Caco-2 (cell line): ENCODE measurements around the gene GRIN3B. TPM values are rescaled to one million over a fixed set of nuclear protein-coding genes. Genes with fewer than 3 reads are reported as not detected.

ENCODE experiments used
- BruUV-seq: library from RNA; stranded (reverse); fragments of 400-500 nt; replicated peaks from 2 replicates; lab custom pipeline; 2021; lab: Mats Ljungman, UMichigan
- CTCF ChIA-PET: fragments of 300-600 bp; sonication (Branson Sonifier 250); formaldehyde crosslinking; loops from one replicate; lab custom pipeline; 2022; ENCODE audit warnings: antibody characterized with exemption; lab: Charles Lee
- POLR2A ChIA-PET: fragments of 300-600 bp; sonication (Branson Sonifier 250); formaldehyde crosslinking; loops from one replicate; lab custom pipeline; 2022; ENCODE audit warnings: antibody characterized with exemption; lab: Charles Lee
- DNase-seq, 2 experiments: peaks; one replicate each; pipeline versions ENCODE4 v3.0.0 to v3.0.0-alpha.2; 2020 to 2022
- H3K27me3 ChIP-seq: replicated peaks from 2 replicates; pipeline ENCODE4 v1.6.0; 2011; ENCODE audit warnings: low read length; ENCODE audit not compliant: control insufficient read depth, insufficient read depth
- H3K36me3 ChIP-seq: 2 replicates; pipeline ENCODE4 v1.5.1; 2011; ENCODE audit warnings: low read length; ENCODE audit not compliant: control insufficient read depth, insufficient read depth
- H3K4me1 ChIP-seq: fragments of 250-450 bp; sonication (Bioruptor Pico); 2 replicates; pipeline ENCODE4 v1.5.1; 2020; ENCODE audit warnings: mild to moderate bottlenecking
- H3K4me3 ChIP-seq: 2 replicates; pipeline ENCODE4 v1.5.1; 2011; ENCODE audit warnings: low read depth, mild to moderate bottlenecking, control low read depth, low read length
- H3K9me3 ChIP-seq: fragments of 250-450 bp; sonication (Bioruptor Pico); 2 replicates; pipeline ENCODE4 v1.5.1; 2020; ENCODE audit warnings: mild to moderate bottlenecking, moderate library complexity
- H3K27ac Mint-ChIP-seq: one replicate; pipeline ENCODE4 v1.8.0; 2022; ENCODE audit warnings: mixed read lengths; ENCODE audit not compliant: unreplicated experiment
- H3K27me3 Mint-ChIP-seq: one replicate; pipeline ENCODE4 v1.8.0; 2022; ENCODE audit warnings: mixed read lengths; ENCODE audit not compliant: insufficient read depth, unreplicated experiment
- H3K36me3 Mint-ChIP-seq: one replicate; pipeline ENCODE4 v1.8.0; 2022; ENCODE audit warnings: mild to moderate bottlenecking, mixed read lengths; ENCODE audit not compliant: insufficient read depth, unreplicated experiment
- H3K4me1 Mint-ChIP-seq: one replicate; pipeline ENCODE4 v1.8.0; 2022; ENCODE audit warnings: low read depth, mixed read lengths; ENCODE audit not compliant: unreplicated experiment
- H3K4me3 Mint-ChIP-seq: one replicate; pipeline ENCODE4 v1.8.0; 2022; ENCODE audit warnings: mild to moderate bottlenecking, moderate library complexity, mixed read lengths; ENCODE audit not compliant: unreplicated experiment
- H3K9me3 Mint-ChIP-seq: one replicate; pipeline ENCODE4 v1.8.0; 2022; ENCODE audit warnings: mixed read lengths; ENCODE audit not compliant: unreplicated experiment
- CTCF ChIP-seq, 2 experiments: fragments of 200-600 bp in 1 of 2; IDR thresholded peaks; 1 replicate in 1 of 2; 2 replicates in 1 of 2; pipeline versions ENCODE4 v1.5.1 to v1.8.0; 2011 to 2022; ENCODE audit warnings: antibody characterized with exemption in 1 of 2, control low read depth in 1 of 2, inconsistent platforms in 1 of 2, low read depth in 1 of 2, low read length in 1 of 2, mild to moderate bottlenecking in 1 of 2, moderate library complexity in 1 of 2; ENCODE audit not compliant: insufficient read depth in 1 of 2, severe bottlenecking in 1 of 2, unreplicated experiment in 1 of 2
- intact Hi-C: fragments of 100-400 bp; cut with micrococcal nuclease; formaldehyde crosslinking; loops from one replicate; pipeline ENCODE4 v1.10.0; 2022; ENCODE audit not compliant: unreplicated experiment
- total RNA-seq: library from RNA; stranded (reverse); gene quantifications from 2 replicates; pipeline ENCODE4 v1.2.3, GENCODE V29; 2022

Gene GRIN3B
- total RNA-seq, 1 experiment from 2014 or later: 0.41 TPM

- Histone ChIP-seq H3K4me3 (no peak overlapping the region), H3K36me3 (peaks cover 20% of the 10 kb centered on the region), H3K4me1 (peaks cover 55% of the 10 kb centered on the region), H3K27me3 (no peaks in the 10 kb centered on the region), H3K9me3 (no peaks in the 10 kb centered on the region)
- Mint-ChIP-seq H3K27me3 (no peaks in the 10 kb centered on the region), H3K4me3 (peak overlapping the region; percentile 65), H3K27ac (peak overlapping the region; percentile 90), H3K4me1 (peaks cover 20% of the 10 kb centered on the region), H3K36me3 (peaks cover 96% of the 10 kb centered on the region), H3K9me3 (no peaks in the 10 kb centered on the region)
- no peak for DNase-seq
- CTCF ChIA-PET: interaction anchor here (0.6 to 1.0 kb wide), 2 partner anchors 21 to 296 kb away, joined by 4 to 5 read pairs; partner anchors contain the start of gene WDR18
- BruUV-seq: no TSS peak
- no peak for TF ChIP-seq CTCF (IDR thresholded peaks at IDR 0.05; ENCODE audit: insufficient read depth in 1 of 2, low read depth in 1 of 2, low read length in 1 of 2, severe bottlenecking in 1 of 2, unreplicated experiment in 1 of 2)
- intact Hi-C loops: no loop called here
- POLR2A ChIA-PET: no interaction called here
Measured at GRCh38 chr19:962683-963400, 37.4 kb upstream of the GRIN3B start.

GRCh38 chr19:963486-963951 lies 36.7 kb upstream of the GRIN3B start:
- CTCF ChIA-PET: no interaction called here
- Histone ChIP-seq H3K9me3 (no peaks in the 10 kb centered on the region), H3K36me3 (peaks cover 22% of the 10 kb centered on the region), H3K4me3 (no peak overlapping the region), H3K27me3 (no peaks in the 10 kb centered on the region), H3K4me1 (peaks cover 48% of the 10 kb centered on the region)
- H3K4me1 Mint-ChIP-seq: peaks cover 20% of the 10 kb centered on the region
- no peak for DNase-seq
- H3K9me3 Mint-ChIP-seq: no peaks in the 10 kb centered on the region
- peak overlapping the region; percentile 19 for H3K27ac Mint-ChIP-seq
- TF ChIP-seq CTCF (IDR thresholded peaks at IDR 0.05; ENCODE audit: insufficient read depth in 1 of 2, low read depth in 1 of 2, low read length in 1 of 2, severe bottlenecking in 1 of 2, unreplicated experiment in 1 of 2): no peak
- POLR2A ChIA-PET: no interaction called here
- intact Hi-C loops: no loop called here
- no peak overlapping the region for H3K4me3 Mint-ChIP-seq
- no peaks in the 10 kb centered on the region for H3K27me3 Mint-ChIP-seq
- H3K36me3 Mint-ChIP-seq: peaks cover 100% of the 10 kb centered on the region
- BruUV-seq: no TSS peak

- TF ChIP-seq CTCF (IDR thresholded peaks at IDR 0.05; ENCODE audit: insufficient read depth in 1 of 2, low read depth in 1 of 2, low read length in 1 of 2, severe bottlenecking in 1 of 2, unreplicated experiment in 1 of 2): no peak
- Histone ChIP-seq H3K27me3 (no peaks in the 10 kb centered on the region), H3K36me3 (peaks cover 23% of the 10 kb centered on the region), H3K4me3 (no peak overlapping the region), H3K9me3 (no peaks in the 10 kb centered on the region), H3K4me1 (peaks cover 42% of the 10 kb centered on the region)
- Mint-ChIP-seq H3K27ac (no peak overlapping the region), H3K27me3 (no peaks in the 10 kb centered on the region), H3K4me1 (peaks cover 20% of the 10 kb centered on the region), H3K36me3 (peaks cover 100% of the 10 kb centered on the region), H3K9me3 (no peaks in the 10 kb centered on the region), H3K4me3 (no peak overlapping the region)
- ChIA-PET CTCF (no interaction called here), POLR2A (no interaction called here)
- intact Hi-C loops: no loop called here
- DNase-seq: no peak
- BruUV-seq: no TSS peak
Measured at GRCh38 chr19:964116-964520, 36.1 kb upstream of the GRIN3B start.
